IMR-90 (cell line): ENCODE data around the gene PERM1.

Experiments
- BHLHE40 ChIP-seq: fragments of 150-350 bp; IDR thresholded peaks from 2 replicates; pipeline ENCODE4 v1.6.1; 2016; ENCODE audit warnings: mild to moderate bottlenecking, low read depth, low read length
- CEBPB ChIP-seq: IDR thresholded peaks from 2 replicates; pipeline ENCODE4 v1.6.1; 2012; ENCODE audit warnings: low read depth, low read length, improper control_type of control experiment
- CHD1 ChIP-seq: IDR thresholded peaks from 2 replicates; pipeline ENCODE4 v1.6.1; 2012; ENCODE audit warnings: low read depth, low read length, improper control_type of control experiment
- FOS ChIP-seq: fragments of 150-350 bp; IDR thresholded peaks from 2 replicates; pipeline ENCODE4 v1.6.1; 2016; ENCODE audit warnings: low read depth, low read length
- MAFK ChIP-seq: IDR thresholded peaks from 2 replicates; pipeline ENCODE4 v1.6.1; 2012; ENCODE audit warnings: low read depth, low read length, improper control_type of control experiment
- MXI1 ChIP-seq: IDR thresholded peaks from 2 replicates; pipeline ENCODE4 v1.6.1; 2012; ENCODE audit warnings: low read depth, mild to moderate bottlenecking, low read length, moderate library complexity, borderline replicate concordance
- POLR2A ChIP-seq: IDR thresholded peaks from 2 replicates; pipeline ENCODE4 v1.6.1; 2012; ENCODE audit warnings: mild to moderate bottlenecking, low read depth, low read length
- RAD21 ChIP-seq: IDR thresholded peaks from 2 replicates; pipeline ENCODE4 v1.6.1; 2012; ENCODE audit warnings: low read length, improper control_type of control experiment
- RCOR1 ChIP-seq: IDR thresholded peaks from 2 replicates; pipeline ENCODE4 v1.6.1; 2012; ENCODE audit warnings: mild to moderate bottlenecking, low read length, improper control_type of control experiment; ENCODE audit not compliant: insufficient replicate concordance
- RFX5 ChIP-seq: IDR thresholded peaks from 2 replicates; pipeline ENCODE4 v1.8.0; 2012; ENCODE audit warnings: low read depth, mild to moderate bottlenecking, low read length, moderate library complexity
- SMC3 ChIP-seq: fragments of 150-350 bp; IDR thresholded peaks from 2 replicates; pipeline ENCODE4 v1.6.1; 2016; ENCODE audit warnings: low read depth, mild to moderate bottlenecking, antibody characterized with exemption, low read length, moderate library complexity
- TF ChIP-seq, protein P1 (sequence below): conservative IDR thresholded peaks from 2 replicates; pipeline ENCODE4 v1.5.1; 2012; ENCODE audit warnings: mild to moderate bottlenecking, low read depth, low read length, improper control_type of control experiment
- TF ChIP-seq, protein P2 (sequence below): fragments of 150-350 bp; IDR thresholded peaks from 2 replicates; pipeline ENCODE4 v1.6.1; 2017; ENCODE audit warnings: mild to moderate bottlenecking, antibody characterized with exemption, low read length, low read depth
- TF ChIP-seq, protein P3 (sequence below): fragments of 150-350 bp; IDR thresholded peaks from 2 replicates; pipeline ENCODE4 v1.6.1; 2016; ENCODE audit warnings: low read depth, mild to moderate bottlenecking, low read length, moderate library complexity, borderline replicate concordance

DNA sequence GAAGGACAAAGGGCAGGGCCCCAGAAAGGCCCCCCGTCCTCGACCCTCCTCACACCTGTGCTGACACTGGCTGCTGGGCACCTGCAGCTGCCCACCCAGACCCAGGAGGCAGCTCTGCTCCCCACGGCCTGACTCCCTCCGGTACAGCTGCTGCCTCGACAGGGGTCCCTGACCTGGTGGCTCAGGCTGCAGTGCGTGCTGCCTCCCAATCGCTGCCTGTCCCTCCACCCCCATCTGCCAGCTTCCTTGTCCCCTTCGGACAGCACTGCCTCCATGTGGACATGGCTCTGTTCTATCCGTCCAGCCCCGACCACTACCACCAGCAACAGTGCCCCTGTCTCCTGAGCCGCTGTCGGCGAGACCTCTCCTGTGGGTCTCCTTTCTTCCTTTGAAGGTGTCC lies 27.0 kb downstream of the PERM1 start:
- TF ChIP-seq POLR2A, result no peak
- TF ChIP-seq, protein P1, sequence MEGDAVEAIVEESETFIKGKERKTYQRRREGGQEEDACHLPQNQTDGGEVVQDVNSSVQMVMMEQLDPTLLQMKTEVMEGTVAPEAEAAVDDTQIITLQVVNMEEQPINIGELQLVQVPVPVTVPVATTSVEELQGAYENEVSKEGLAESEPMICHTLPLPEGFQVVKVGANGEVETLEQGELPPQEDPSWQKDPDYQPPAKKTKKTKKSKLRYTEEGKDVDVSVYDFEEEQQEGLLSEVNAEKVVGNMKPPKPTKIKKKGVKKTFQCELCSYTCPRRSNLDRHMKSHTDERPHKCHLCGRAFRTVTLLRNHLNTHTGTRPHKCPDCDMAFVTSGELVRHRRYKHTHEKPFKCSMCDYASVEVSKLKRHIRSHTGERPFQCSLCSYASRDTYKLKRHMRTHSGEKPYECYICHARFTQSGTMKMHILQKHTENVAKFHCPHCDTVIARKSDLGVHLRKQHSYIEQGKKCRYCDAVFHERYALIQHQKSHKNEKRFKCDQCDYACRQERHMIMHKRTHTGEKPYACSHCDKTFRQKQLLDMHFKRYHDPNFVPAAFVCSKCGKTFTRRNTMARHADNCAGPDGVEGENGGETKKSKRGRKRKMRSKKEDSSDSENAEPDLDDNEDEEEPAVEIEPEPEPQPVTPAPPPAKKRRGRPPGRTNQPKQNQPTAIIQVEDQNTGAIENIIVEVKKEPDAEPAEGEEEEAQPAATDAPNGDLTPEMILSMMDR, result no peak
- TF ChIP-seq RCOR1, result no peak
- TF ChIP-seq, protein P2, sequence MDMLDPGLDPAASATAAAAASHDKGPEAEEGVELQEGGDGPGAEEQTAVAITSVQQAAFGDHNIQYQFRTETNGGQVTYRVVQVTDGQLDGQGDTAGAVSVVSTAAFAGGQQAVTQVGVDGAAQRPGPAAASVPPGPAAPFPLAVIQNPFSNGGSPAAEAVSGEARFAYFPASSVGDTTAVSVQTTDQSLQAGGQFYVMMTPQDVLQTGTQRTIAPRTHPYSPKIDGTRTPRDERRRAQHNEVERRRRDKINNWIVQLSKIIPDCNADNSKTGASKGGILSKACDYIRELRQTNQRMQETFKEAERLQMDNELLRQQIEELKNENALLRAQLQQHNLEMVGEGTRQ, result no peak
- no peak for TF ChIP-seq SMC3
- TF ChIP-seq MAFK, result no peak
- no peak for TF ChIP-seq MXI1
- no peak for TF ChIP-seq RAD21
- TF ChIP-seq, protein P3, sequence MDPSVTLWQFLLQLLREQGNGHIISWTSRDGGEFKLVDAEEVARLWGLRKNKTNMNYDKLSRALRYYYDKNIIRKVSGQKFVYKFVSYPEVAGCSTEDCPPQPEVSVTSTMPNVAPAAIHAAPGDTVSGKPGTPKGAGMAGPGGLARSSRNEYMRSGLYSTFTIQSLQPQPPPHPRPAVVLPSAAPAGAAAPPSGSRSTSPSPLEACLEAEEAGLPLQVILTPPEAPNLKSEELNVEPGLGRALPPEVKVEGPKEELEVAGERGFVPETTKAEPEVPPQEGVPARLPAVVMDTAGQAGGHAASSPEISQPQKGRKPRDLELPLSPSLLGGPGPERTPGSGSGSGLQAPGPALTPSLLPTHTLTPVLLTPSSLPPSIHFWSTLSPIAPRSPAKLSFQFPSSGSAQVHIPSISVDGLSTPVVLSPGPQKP, result no peak
- TF ChIP-seq CEBPB, result no peak
- no peak for TF ChIP-seq RFX5
- TF ChIP-seq FOS, result no peak
- TF ChIP-seq BHLHE40, result no peak
- TF ChIP-seq CHD1, result no peak
